Measurements from ENCODE around the gene DNM3.

DNA sequence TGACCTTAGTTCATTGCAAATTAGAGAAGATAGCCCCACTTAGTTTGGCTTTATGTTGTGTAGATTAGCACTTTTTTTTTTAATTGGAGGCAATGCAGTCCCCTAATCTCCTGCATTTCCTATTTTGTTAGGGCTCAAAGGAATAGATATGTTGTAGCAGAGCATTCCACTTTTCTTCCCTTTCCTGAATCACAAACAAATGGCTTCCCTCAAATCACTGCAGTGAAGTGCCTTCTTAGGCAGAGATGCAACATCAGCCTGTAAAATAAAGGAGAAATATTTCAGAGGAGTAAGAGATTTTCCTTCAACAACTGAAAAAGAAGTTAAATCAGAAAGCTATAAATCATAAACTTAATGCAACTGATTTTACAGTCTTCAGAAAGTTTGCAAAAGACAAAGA, 307.4 kb downstream of the DNM3 start:
- no peak for TF ChIP-seq ZBTB1 (tag by site-specific recombination; IDR thresholded peaks at IDR 0.05)
- TF ChIP-seq PBX3 (CRISPR knock-in tag; IDR thresholded peaks at IDR 0.05) = no peak
- no peak for TF ChIP-seq ZNF785 (tag by site-specific recombination; IDR thresholded peaks at IDR 0.05)
- no peak for TF ChIP-seq HOXC10 (CRISPR knock-in tag; IDR thresholded peaks at IDR 0.05)
- TF ChIP-seq, protein P1, sequence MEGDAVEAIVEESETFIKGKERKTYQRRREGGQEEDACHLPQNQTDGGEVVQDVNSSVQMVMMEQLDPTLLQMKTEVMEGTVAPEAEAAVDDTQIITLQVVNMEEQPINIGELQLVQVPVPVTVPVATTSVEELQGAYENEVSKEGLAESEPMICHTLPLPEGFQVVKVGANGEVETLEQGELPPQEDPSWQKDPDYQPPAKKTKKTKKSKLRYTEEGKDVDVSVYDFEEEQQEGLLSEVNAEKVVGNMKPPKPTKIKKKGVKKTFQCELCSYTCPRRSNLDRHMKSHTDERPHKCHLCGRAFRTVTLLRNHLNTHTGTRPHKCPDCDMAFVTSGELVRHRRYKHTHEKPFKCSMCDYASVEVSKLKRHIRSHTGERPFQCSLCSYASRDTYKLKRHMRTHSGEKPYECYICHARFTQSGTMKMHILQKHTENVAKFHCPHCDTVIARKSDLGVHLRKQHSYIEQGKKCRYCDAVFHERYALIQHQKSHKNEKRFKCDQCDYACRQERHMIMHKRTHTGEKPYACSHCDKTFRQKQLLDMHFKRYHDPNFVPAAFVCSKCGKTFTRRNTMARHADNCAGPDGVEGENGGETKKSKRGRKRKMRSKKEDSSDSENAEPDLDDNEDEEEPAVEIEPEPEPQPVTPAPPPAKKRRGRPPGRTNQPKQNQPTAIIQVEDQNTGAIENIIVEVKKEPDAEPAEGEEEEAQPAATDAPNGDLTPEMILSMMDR (tag by site-specific recombination; IDR thresholded peaks at IDR 0.05) = no peak
- TF ChIP-seq BCL11A (tag by site-specific recombination; IDR thresholded peaks at IDR 0.05; ENCODE audit: low read depth) = no peak
- TF ChIP-seq OVOL3 (tag by site-specific recombination; IDR thresholded peaks at IDR 0.05) = no peak
- no peak for TF ChIP-seq ZNF404 (tag by site-specific recombination; IDR thresholded peaks at IDR 0.05)
